ENCODE measurements around the gene VPS26C.

- TF ChIP-seq CTCF (conservative IDR thresholded peaks at IDR 0.05): no peak
- no peak for TF ChIP-seq EZH2 (IDR thresholded peaks at IDR 0.05; ENCODE audit: low read depth)
These were observed 56.3 kb downstream of the VPS26C start for GRCh38 chr21:37210799-37211198.
